H54 (cell line): ENCODE results near the gene SH2B2.
A peak's percentile ranks its signal among the peaks of the same experiment; 100 is the strongest.

Experiments
- DNase-seq: peaks from one replicate; pipeline ENCODE4 v3.0.0; 2011; ENCODE audit warnings: low spot score, mixed read lengths; ENCODE audit not compliant: insufficient read length
- FAIRE-seq: peaks from 3 replicates; lab custom pipeline; 2011; peaks lifted over from hg19 to GRCh38; lab: Jason Lieb, UNC
- POLR2A ChIP-seq: IDR thresholded peaks from 2 replicates; pipeline ENCODE4 v1.6.1; 2011; ENCODE audit warnings: low read depth, mild to moderate bottlenecking, low read length

Gene SH2B2

DNA sequence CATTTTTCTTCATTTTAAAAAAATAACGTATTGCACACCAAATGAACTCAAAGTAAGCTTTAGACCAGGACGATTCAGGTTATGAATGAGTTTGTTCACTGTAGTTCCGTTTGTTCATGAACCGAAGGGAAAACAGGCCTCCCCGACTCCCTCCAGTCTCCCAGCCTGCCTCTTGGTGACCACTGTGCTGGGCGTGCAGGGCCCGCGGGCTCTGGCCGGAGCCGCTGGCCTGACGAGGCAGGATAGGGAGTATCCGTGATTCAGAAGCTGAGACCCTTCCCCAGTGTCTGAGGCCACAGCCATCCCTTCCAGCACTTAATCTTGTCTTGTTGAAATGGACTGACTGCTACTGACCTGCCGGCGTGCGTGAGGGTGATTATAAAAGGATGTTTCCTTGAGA lies 30.8 kb upstream of the SH2B2 start:
- no peak for FAIRE-seq
- no peak for DNase-seq
- no peak for TF ChIP-seq POLR2A

DNA sequence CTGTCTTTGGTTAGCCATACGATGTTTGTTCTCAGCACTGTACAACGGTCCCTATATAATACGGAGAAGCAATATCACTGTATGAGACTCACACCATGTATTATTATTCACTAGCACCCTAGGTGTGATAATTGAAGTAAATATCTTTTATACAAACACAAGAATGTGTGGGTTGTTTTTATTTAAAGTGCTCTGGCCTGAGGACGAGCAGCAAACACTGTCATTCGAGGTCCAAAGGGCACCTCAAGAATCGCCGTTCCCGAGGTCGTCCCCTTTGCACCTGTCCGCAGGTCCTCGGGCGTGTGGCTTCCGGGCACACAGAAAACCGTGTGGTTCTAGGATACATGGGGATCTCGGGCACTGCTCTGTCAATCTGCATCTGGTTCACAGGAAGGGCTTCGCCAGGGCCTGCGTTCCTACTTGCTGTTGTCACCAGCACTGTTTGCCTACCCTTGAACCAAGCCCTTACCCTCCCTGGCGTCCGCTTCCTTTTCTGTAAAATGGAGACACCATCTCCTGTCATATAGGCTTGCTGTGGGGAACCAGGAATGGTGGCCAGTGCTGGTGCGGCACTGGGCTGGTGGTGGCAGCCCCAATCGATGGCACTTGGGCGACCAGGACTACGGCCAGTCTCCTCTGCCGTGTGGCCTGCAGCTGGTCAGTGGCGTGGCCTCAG lies 28.5 kb upstream of the SH2B2 start:
- no peak for FAIRE-seq
- TF ChIP-seq POLR2A: no peak
- DNase-seq: no peak

DNA sequence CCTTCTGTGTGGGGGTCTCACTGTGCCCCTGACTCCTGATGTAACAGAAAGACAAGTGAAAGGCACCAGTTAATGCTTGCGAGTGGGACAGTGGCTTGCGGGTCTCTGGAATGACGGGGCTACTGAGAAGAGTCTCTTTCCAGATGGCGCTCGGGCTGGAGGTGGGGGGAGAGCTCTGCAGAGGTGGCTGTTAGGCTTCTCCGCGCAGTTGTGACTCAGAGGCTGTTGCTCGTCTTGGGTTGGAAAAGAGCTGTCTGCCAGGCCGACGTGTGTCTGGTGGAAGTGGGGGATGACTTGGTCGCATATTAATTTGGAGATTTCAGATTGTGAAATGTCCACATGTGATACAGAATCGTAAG lies 27.9 kb upstream of the SH2B2 start:
- FAIRE-seq: no peak
- TF ChIP-seq POLR2A: no peak
- no peak for DNase-seq

DNA sequence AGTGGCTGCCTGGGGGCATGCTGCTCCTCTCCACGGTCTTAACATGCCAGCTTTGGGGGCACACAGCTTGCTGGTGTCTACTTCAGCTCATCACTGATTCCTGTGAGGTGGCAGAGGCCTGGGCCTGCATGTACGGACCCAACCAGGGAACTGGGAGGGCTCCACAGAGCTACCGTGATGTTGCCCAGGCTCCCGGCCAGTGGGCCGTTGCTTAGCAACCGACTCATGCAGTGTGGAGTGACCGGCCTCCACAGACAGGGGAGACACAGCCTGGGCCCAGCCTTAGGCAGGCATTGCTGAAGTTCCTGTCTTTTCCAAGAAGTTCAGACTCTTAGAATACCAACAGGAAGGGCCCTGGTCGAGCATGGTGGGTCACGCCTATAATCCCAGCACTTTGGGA lies 25.8 kb upstream of the SH2B2 start:
- no peak for FAIRE-seq
- no peak for TF ChIP-seq POLR2A

DNA sequence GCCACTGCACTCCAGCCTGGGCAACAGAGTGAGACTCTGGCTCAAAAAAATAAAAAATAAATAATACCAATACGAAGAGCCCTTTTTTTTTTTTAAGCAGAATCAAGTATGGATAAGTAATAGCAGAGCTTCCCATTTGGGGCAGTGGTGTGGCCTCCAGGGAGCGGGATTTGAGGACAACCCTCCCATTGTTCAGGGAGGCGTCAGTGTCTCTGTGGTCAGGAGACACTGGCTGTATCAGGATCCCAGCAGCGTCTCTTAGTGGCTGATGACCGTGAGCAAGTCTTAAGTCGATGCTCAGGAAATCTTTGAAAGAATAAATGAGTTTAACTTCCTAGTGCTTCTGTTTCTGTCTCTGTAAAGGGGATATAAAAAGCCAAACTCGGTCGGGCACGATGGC lies 25.2 kb upstream of the SH2B2 start:
- DNase-seq (no peak), FAIRE-seq (no peak)
- TF ChIP-seq POLR2A: no peak

More for the DNA sequence above, 25.8 kb upstream of the SH2B2 start:
- DNase-seq: no peak

DNA sequence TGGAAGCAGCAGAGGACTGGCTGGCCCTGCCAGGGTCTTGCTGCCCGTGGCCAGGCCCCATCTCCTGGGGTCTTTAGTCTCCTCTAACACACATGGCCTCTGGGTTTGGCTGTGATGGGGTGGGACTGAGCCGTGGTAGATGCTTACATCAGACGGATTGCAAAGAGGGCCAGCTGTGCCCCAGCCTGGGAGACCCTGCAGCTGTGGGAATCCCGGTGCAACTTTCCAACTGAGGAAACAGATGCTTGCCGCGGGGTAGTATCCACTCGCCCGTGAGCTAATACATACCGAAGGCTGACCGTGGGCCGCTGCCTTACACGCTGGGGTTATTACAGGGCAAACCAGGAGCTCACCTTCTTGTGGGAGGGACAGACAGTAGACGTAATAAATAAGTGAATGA lies 24.1 kb upstream of the SH2B2 start:
- no peak for DNase-seq
- no peak for TF ChIP-seq POLR2A
- FAIRE-seq: no peak

DNA sequence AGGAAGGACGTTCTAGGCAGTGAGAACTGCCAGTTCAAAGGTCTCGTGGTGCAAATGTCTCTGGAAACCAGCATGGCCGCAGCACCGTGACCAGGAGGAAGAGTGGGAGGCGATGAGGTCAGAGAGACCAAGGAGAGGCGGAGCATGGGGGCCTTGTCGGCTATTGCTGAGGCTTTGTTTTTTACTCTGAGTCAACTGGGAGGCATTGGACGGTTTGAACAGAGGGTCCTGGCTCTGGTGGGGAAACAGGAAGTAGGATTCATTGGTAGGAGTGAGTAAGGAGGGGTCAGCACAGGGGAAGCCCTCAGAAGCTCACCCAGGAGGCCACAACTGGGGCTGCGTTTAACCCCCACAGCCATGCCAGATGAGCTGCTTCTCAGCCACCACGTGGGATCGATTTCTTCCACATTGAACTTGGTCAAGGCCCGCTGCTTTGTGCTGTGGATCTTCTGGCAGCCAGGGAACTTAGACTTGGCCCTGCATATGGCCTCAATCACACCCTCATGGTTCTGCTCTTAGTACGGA lies 22.2 kb upstream of the SH2B2 start:
- DNase-seq (no peak), FAIRE-seq (no peak)
- TF ChIP-seq POLR2A: no peak

DNA sequence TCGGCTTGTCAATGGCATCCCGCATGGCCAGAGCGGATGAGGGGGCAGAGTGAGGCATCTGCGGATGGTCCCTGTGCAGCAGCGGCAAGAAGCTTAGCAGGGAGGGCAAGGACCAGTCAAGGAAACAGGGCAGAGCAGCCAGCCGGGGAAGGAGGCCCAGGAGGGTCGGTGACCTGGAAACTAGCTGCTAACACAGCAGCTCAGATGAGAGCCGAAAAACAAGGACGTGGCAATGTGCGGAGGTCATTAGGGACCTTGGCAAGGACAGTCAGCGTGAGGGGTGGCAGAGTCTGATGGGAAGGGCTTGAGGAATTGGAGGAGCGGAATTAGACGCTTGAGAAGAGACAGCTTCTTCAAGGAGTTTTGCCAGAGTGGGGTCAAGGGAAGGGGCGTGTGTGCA lies 20.1 kb upstream of the SH2B2 start:
- TF ChIP-seq POLR2A: no peak
- FAIRE-seq (no peak), DNase-seq (no peak)

DNA sequence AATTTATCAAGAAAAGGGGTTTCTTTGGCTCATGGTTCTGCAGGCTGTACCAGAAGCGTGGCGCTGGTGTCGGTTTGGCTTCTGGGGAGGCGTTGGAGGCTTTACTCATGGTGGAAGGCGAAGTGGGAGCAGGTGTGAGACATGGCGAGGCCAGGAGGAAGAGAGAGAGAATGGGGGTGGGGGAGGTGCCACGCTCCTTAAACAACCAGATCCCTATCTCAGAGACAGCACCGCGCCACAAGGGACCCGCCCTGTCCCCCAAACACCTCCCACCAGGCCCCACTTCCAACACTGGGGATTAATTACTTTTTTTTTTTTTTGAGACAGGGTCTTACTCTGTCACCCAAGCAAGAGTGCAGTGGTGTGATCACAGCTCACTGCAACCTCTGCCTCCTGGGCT lies 18.0 kb upstream of the SH2B2 start:
- no peak for DNase-seq
- no peak for FAIRE-seq
- no peak for TF ChIP-seq POLR2A

DNA sequence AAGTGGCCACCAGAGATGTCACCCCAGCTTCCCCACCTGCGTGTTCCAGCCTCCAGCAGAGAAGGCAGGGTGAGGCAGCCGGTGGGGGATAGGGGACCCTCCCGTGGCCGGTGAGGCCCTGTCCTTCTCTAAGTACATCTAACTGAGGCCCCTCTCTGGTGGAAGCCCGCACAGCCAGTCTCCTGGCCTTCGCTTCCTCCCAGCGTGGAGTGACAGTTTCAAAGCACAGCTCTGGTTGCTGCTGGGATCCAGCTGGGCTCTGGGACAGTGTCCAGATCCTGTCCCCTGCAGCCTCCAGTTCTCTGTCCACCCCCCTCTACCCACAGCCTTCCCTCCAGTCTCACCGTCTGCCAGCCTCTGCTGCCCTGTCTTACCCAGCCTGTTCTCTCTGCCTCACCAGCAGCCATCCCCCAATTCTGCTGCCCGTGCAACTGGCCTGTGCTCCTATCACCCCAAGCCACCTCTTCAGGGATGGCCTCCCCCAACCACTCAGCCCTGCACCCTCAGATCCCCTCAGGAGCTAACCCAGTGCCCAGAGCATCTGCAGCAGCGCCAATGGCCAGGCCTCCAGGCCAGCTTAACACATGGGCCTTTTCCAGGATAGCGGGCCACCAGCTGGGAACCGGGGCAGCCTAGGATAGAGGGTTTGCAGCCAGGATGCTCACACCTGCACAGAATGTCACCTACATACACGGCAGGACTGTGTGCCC lies 16.3 kb upstream of the SH2B2 start:
- FAIRE-seq: no peak
- no peak for TF ChIP-seq POLR2A
- DNase-seq: no peak

DNA sequence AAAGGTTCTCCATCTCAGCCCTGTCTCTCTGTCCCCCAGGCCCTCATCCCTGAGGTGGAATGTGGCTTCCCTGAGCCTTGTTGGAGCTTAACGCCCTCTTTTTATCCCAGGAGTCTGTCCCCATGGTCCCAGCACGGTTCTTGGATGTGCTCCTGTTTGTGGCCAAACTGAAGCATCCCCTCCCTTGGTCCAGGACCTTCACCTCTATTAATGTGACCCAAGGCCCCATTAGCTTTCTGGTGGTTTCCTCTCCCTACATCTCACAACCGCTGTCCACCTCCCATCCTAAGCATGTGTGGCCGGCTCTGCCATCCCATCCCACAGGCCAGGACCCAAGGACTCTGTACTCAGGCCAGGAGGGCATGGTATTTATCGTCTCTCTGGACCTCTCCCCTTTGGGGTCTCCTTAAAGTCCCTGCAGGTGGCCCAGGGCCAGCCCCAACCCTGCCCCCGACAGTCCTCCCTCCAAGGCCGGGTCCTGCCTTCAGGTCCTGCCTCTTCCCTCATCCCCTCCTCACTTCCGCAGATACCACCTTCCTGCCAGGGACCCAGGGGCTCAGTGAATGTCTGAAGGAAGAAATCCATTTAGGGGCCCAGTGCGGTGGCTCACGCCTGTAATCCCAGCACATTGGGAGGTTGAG lies 15.4 kb upstream of the SH2B2 start:
- FAIRE-seq (no peak), DNase-seq (no peak)
- TF ChIP-seq POLR2A: no peak

DNA sequence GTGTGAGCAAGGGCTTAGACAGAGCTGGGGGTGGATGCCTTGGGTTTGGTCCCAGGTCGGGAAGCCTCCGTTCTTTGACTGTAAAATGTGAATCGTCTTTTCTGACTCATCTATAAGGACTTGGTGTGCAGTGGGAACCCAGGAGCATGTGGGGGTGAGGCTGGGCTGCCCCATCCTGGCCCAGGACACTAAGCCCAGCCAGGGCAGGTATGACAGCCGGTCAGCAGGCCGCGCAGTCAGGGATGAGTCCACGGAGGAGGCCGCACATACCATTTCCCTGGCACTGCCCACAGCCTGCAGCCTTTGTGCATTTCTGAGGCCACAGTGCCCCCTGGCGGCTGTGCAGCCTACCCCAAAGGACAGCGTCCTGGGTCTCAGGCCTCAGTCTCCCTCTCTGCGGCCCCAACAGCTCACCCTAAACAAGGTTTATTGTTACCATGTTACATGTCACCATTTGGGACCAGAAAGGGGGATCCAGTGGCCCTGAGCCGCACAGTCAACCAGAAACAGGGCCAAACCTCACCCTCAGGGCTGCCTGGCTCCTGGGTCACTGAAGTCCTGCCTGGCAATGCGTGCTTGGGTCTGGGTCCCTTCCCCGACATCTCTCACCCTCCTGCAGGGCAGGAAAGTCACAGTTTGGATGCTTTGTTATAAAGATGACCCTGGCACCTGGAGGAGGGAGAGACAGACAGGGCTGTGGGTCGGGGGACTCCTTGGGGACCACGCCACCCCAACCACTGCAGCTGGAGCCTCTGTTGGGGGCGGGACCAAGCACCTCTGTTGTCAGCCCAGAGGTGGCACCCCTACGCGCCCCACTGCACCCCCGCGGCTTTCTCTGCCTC lies 14.4 kb upstream of the SH2B2 start:
- TF ChIP-seq POLR2A: no peak

DNA sequence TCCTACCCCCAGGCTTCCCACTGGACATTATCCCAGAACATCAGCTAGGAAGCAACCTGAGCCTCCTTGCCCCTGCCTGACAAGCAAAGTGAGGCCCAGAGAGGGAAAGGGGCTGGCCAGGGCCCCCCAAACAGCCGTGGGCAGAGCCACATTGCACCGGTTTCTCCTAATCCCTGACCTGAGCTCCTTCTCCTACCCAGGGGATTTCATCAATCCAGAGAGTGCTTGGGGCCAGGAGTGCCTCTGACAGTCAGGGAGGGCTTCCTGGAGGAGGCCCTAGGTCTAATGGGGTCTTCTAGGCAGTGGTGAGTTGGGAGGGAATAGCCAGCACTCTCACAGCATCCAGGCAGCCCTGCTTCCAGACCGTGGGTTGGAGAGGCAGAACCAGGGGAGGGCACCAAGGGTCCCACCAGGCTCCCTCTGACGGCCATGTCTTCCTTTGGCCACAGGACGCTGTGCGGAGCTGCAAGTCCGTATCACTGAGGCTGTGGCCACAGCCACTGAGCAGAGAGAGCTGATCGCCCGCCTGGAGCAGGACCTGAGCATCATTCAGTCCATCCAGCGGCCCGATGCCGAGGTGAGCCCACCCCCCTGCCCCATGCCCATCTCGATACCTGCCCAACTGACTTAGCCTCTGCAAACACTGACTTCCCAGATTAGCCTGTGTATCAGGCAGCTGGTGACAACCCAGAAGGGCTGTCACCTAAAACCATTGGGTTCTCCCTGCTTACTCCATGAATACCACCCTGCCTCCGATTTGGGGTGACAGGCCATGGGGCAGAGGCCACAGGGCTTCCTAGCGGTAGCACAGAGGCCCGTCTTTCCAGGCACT lies 13.5 kb upstream of the SH2B2 start:
- DNase-seq (no peak), FAIRE-seq (no peak)
- no peak for TF ChIP-seq POLR2A

More for the DNA sequence above, 14.4 kb upstream of the SH2B2 start:
- DNase-seq: peak; percentile 92
- FAIRE-seq: no peak
